HG03097 (cell line): ENCODE results near the gene ZFP90.

Source experiments
- ATAC-seq: cut with Tn5 transposase; IDR thresholded peaks from one replicate; pipeline ENCODE4 v1.9.1; 2021; ENCODE audit not compliant: unreplicated experiment, low FRiP score

Gene ZFP90

DNA sequence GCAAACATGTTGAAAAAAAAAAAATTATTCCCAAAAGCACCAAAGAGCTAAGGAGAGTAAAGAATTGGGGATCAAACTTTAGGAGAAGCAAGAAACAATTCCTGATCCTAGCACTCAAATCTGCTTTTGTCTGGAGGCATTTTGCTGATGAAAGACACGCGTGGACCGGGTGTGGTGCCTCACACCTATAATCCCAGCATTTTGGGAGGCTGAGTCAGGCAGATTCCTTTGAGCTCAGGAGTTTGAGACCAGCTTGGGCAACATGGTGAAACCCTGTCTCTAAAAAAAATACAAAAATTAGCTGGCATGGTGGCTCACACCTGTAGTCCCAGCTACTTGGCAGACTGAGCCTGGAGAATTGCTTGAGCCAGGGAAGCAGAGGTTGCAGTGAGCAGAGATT lies 35.4 kb downstream of the ZFP90 start:
- no peak for ATAC-seq

DNA sequence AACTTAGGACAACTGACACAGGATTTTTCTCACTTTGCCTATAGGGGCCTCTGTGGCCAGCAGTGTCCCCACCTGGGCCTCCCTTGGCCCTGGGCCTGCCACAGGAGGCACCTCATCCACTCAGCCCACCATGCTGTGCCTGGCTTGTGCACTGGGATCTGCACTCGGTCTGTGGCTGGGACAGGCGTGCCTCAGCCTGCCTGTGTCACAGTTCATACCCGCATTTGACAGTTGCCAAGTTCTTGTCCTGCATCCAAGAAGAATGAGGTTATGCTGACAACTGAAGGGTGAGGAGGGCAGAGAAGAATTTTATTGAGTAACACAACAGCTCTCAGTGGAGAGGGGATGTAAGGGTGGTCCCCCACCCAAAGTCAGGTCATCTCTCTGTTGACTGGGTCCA lies 36.0 kb downstream of the ZFP90 start:
- no peak for ATAC-seq

DNA sequence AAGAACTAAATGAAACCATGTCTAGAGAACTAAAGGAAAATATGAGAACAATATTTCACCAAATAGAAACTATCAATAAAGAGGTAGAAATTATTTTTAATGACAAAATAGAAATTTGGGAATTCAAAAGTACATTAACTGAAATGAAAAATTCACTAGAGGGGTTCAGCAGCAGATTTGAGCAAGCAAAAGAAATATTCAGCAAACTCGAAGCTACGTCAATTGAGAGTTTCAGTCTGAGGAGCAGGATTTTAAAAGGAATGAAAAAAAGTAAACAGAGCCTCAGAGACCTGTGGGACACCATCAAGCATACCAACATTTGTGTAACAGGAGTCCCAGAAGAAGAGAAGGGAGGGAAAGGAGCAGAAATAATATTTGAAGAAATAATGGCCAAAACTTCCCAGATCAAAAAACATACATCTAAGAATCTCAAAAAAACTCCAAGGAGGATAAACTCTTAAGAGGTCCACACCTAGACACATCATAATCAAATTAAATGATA lies 38.3 kb downstream of the ZFP90 start:
- ATAC-seq, result no peak

DNA sequence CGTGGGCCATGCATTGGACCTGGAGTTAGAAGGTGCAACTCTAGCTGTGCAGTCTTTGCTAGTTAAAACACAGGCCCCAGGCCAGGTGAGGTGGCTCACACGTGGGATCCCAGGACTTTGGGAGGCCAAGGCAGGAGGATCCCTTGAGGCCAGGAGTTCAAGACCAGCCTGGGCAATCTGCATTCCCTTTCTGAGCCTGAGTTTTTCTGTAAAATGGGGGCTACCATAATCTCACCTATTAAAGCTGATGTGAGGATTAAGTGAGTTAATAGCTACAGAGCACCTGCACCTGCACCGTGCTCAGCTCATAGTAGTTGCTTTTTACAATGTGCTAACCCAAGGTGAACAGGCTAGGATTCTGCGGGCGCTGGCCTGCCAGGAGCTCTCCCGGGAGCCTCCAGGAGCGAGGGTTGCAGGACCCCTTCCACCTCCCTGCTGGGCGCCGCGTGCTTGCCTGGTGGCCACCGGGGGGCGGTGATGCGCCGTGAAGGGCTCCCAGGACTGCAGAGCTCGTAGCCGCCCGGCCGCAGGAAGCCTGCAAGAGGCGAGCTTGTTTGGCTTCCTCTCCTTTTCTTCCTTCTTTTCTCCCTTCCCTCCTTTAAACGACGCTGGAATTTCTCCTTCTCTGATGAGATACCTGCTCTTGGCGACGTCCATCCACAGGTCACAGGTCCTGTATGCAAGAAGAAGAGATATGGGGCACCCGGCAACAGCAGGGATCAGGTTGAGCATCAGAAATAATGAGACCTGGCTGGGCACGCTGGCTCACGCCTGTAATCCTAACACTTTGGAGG lies 51.3 kb downstream of the ZFP90 start:
- no peak for ATAC-seq

DNA sequence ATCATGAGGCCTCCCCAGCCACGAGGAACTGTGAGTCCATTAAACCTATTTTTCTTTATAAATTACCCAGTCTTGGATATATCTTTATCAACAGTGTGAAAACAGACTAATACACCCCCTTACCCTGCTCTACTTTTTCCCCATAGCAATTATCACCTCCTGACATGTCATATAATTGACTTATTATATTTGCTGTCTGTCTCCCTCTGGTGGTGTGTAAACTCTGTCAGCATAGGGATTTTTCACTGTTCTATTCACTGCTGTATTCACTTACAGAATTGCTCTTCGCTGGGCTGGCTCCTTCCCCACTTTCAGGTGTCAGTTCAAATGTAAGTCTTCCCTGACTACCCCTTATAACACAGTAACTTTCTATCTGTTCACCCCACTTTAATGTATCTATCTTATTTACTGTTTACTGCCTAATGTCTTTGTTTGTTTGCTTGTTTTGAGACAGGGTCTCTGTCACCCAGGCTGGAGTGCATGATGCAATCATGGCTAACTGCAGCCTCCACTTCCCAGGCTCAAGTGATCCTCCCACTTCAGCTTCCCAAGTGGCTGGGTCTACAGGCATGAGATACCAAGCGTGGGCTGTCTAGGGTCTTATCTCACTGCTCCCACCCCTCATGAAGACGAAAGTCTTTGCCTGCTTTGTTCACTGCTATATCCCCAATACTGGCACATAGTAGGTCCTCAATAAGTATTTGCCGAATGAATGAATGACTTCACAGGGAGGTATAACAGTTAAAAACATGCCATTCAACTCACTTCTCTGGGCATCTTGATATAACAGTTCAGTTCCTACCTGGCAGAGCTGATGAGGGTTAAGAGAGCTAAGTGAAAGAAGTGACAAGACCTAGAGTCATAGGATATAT lies 53.6 kb downstream of the ZFP90 start:
- ATAC-seq, result no peak

DNA sequence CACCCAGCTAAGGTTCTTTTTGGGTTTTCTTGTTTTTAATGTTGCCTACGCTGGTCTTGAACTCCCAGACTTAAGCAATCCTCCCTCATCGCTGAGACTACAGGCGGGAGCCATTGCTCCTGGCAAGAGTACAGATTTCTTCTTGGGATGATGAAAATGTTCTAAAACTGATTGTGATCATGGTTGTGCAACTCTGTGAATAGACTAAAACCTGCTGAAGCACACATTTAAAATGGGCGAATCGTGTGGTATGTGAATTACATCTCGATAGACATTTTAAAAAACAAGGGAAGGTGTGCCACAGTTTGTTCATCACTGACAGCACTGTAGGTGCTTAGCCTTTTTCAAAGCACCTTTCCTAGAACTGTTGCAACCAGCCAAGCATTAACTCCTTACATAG lies 57.2 kb downstream of the ZFP90 start:
- ATAC-seq, result no peak

DNA sequence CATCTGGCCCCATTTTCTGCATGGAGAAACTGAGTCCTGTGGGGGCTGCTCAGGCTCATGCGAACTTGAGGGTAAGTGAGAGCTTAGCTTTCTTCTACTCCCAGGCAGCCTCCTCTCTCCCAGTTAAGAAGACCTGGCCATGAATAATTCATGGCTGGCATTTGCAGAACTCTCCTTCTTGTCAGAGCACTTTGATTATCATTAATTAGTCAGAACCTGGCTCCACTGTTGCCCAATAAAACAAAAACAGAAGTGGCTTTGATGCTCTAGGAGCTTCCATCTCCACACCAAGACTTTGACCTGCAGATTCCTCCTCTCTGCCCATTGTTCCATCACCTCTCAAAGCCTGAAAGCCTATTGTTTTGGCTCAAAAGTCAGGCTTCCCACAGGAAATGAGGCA lies 60.5 kb downstream of the ZFP90 start:
- ATAC-seq, result no peak

DNA sequence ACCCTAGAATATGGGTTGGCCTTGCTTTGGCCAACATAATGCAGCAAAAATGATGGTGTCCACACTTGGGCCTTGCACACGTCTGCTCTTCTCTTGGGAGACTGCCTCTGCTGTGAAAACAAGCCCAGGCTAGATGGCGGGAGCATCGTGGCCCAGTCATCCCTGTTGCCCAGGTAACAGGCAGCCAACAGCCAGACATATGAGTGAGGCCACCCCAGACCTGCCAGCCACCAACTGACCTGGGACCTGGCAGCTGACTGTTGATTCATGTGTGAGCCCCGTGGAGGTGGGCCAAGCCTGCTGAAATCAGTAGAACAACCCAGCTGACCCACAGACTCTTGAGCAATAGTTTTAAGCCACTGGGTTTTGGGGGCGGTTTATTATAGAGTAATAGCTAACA lies 66.7 kb downstream of the ZFP90 start:
- no peak for ATAC-seq

DNA sequence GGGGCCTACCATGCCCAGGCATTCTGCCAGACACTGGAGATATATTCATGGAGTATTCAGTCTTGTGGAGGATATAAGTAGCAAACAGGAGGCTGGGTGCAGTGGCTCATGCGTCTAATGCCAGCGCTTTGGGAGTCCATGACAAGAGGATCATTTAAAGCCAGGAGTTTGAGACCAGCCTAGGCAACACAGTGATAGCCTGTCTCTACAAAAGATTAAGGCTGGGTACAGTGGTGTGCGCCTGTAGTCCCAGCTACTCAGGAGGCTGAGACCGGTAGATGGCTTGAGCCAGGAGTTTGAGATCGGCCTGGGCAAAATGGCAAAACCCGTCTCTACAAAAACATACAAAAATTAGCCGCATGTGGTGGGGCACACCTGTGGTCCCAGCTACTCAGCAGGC lies 68.4 kb downstream of the ZFP90 start:
- ATAC-seq, result no peak

DNA sequence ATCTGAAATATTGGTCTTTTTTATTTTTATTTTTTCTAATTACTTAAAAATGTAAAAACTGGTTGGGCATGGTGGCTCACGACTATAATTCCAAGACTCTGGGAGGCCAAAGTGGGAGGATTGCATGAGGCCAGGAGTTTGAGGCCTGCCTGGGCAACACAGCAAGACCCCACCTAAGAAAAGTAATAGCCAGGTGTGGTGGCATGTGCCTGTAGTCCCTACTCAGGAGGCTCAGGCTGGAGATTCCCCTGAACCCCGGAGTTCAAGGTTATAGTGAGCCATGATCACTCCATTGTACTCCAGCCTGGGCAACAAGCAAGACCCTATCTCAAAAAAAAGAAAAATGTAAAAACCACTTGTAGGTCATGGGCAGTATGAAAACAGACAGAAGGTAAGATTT lies 69.2 kb downstream of the ZFP90 start:
- no peak for ATAC-seq

DNA sequence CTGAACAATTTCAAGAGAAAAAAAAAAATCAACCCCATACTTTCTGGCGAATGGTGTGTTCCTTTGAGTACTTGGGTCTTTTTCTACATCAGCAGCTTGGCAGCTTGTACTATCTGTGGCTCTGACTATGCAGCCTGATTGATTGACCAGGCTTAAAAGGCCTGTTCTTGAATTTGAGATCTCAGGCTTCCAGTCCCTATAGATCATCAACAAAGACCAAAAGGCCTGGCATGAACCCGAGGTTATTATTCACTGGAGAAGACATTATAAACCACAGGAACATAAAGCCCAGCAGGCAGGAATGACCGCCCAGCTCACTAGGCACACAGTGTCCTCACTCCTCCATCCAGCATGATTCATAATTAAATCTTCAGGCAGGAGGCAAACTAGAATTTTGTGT lies 73.9 kb downstream of the ZFP90 start:
- no peak for ATAC-seq

DNA sequence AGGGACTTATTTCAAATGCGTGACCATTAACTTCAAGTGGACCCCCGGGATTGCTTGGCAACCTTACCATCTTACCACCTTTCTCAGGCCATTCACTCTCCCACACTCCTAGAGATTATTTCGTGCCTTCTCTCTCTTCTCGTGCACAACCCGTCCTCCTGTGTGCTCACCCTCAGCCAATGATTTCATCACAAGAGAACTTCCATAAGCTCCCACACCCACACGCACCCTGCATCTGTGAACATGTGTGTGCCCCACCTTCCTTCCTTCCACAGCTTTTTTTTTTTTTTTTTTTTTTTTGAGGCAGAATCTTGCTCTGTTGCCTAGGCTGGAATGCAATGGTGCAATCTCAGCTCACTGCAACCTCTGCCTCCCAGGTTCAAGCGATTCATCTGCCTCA lies 78.6 kb downstream of the ZFP90 start:
- ATAC-seq, result no peak
